ENCODE measurements around the gene ZBTB49.

DNA sequence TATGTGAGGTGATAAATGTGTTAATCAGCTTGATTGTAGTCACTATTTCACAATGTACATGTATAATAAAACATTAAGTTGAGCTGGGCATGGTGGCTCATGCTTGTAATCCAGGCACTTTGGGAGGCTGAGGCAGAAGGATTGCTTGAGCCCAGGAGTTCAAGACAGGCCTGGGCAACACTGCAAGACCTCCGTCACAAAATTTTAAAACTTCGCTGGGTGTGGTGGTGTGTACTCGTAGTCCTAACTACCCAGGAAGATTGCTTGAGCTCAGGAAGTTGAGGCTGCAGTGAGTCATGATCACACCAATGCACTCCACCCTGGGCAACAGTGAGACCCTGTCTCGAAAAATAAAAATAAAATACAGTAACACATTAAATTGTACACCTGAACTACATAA is 20.2 kb upstream of the ZBTB49 start:
- TF ChIP-seq EZH2phosphoT487 (IDR thresholded peaks at IDR 0.05; ENCODE audit: borderline replicate concordance): no peak
- TF ChIP-seq, protein P1, sequence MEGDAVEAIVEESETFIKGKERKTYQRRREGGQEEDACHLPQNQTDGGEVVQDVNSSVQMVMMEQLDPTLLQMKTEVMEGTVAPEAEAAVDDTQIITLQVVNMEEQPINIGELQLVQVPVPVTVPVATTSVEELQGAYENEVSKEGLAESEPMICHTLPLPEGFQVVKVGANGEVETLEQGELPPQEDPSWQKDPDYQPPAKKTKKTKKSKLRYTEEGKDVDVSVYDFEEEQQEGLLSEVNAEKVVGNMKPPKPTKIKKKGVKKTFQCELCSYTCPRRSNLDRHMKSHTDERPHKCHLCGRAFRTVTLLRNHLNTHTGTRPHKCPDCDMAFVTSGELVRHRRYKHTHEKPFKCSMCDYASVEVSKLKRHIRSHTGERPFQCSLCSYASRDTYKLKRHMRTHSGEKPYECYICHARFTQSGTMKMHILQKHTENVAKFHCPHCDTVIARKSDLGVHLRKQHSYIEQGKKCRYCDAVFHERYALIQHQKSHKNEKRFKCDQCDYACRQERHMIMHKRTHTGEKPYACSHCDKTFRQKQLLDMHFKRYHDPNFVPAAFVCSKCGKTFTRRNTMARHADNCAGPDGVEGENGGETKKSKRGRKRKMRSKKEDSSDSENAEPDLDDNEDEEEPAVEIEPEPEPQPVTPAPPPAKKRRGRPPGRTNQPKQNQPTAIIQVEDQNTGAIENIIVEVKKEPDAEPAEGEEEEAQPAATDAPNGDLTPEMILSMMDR (conservative IDR thresholded peaks at IDR 0.05; ENCODE audit: low read length): no peak
